OCI-LY1 (cell line): ENCODE data around the gene MAD2L1BP.

Source experiments
- H2AFZ ChIP-seq: fragments of 200-600 bp; sonication (generic), shearing (Covaris generic); 2 replicates; pipeline ENCODE4 v1.6.0; 2014; ENCODE audit warnings: antibody characterized with exemption, mild to moderate bottlenecking, low read length
- H3F3A ChIP-seq: fragments of 200-600 bp; sonication (generic), shearing (Covaris generic); 2 replicates; pipeline ENCODE4 v1.6.0; 2014; ENCODE audit warnings: mild to moderate bottlenecking, antibody characterized with exemption, low read length, moderate library complexity; ENCODE audit not compliant: insufficient read depth
- H3K27ac ChIP-seq: fragments of 200-600 bp; sonication (generic); 2 replicates; pipeline ENCODE4 v1.5.1; 2014; ENCODE audit warnings: low read length, mixed run types, mild to moderate bottlenecking, low read depth; ENCODE audit not compliant: poor library complexity, severe bottlenecking
- H3K27me3 ChIP-seq: fragments of 200-600 bp; sonication (generic); 2 replicates; pipeline ENCODE4 v1.6.0; 2014; ENCODE audit warnings: antibody characterized with exemption, mild to moderate bottlenecking, low read length, moderate library complexity; ENCODE audit not compliant: insufficient read depth
- H3K36me3 ChIP-seq: fragments of 200-600 bp; sonication (generic); 2 replicates; pipeline ENCODE4 v1.6.1; 2014; ENCODE audit warnings: mild to moderate bottlenecking, antibody characterized with exemption, low read length, moderate library complexity, mixed read lengths; ENCODE audit not compliant: insufficient read depth
- H3K4me1 ChIP-seq: fragments of 200-600 bp; sonication (generic); 2 replicates; pipeline ENCODE4 v1.5.1; 2014; ENCODE audit warnings: mild to moderate bottlenecking, low read length, moderate library complexity; ENCODE audit not compliant: insufficient read depth, severe bottlenecking
- H3K4me2 ChIP-seq: fragments of 200-600 bp; sonication (generic), shearing (Covaris generic); 2 replicates; pipeline ENCODE4 v1.6.1; 2014; ENCODE audit warnings: low read length
- H3K4me3 ChIP-seq: fragments of 200-600 bp; sonication (generic); 2 replicates; pipeline ENCODE4 v1.5.1; 2014; ENCODE audit warnings: low read length, low read depth, mild to moderate bottlenecking, mixed read lengths; ENCODE audit not compliant: poor library complexity, severe bottlenecking
- H3K79me2 ChIP-seq: fragments of 200-600 bp; shearing (Covaris generic); 2 replicates; pipeline ENCODE4 v1.6.1; 2016; ENCODE audit warnings: mixed run types, low read length, mixed read lengths; ENCODE audit not compliant: insufficient read depth
- H3K9ac ChIP-seq: fragments of 200-600 bp; sonication (generic), shearing (Covaris generic); 2 replicates; pipeline ENCODE4 v1.6.1; 2014; ENCODE audit warnings: mild to moderate bottlenecking, low read length, mixed read lengths
- H3K9me2 ChIP-seq: fragments of 200-600 bp; sonication (generic), shearing (Covaris generic); 2 replicates; pipeline ENCODE4 v1.6.1; 2014; ENCODE audit warnings: low read depth, mild to moderate bottlenecking, low read length, mixed read lengths
- H3K9me3 ChIP-seq: fragments of 200-600 bp; shearing (Covaris generic); 2 replicates; pipeline ENCODE4 v1.6.1; 2014; ENCODE audit warnings: low read length, mixed read lengths
- H4K20me1 ChIP-seq: fragments of 200-600 bp; sonication (generic), shearing (Covaris generic); 2 replicates; pipeline ENCODE4 v1.6.0; 2016; ENCODE audit warnings: mild to moderate bottlenecking, low read length; ENCODE audit not compliant: insufficient read depth
- EZH2 ChIP-seq: fragments of 200-600 bp; sonication (generic), shearing (Covaris generic); IDR thresholded peaks from 2 replicates; pipeline ENCODE4 v1.8.0; 2017; ENCODE audit warnings: borderline replicate concordance, mixed run types, mild to moderate bottlenecking, antibody characterized with exemption, low read length, moderate library complexity, mixed read lengths
- TF ChIP-seq, protein P1 (sequence below): fragments of 200-600 bp; sonication (generic), shearing (Covaris generic); IDR thresholded peaks from 2 replicates; pipeline ENCODE4 v1.5.1; 2017; ENCODE audit warnings: mild to moderate bottlenecking, antibody characterized with exemption, low read length, moderate library complexity, mixed read lengths

The MAD2L1BP gene

DNA sequence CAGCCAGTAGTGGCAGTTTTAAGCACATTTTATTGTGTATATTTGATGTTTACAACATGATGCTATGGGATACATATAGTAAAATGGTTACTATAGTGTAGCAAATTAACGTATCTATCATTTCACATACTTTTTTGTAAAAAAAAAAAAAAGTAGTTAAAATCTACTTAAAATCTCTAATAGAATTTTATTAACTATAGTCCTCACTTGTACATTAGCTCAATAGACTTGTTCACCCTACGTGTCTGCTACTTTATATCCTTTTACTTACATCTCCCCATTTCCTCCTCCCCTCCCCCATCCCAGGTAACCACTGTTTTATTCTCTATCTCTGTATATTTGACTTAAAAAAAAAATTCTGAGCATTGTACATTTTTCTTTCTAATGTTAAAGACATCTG is 29.6 kb upstream of the MAD2L1BP start:
- Histone ChIP-seq H4K20me1 (no peaks in the 10 kb centered on the region), H3K27ac (no peak overlapping the region), H2AFZ (no peak overlapping the region), H3K9ac (no peak overlapping the region), H3K9me2 (no peaks in the 10 kb centered on the region), H3K4me2 (no peak overlapping the region), H3K4me3 (no peak overlapping the region), H3K4me1 (peaks cover 7% of the 10 kb centered on the region), H3K36me3 (peaks cover 89% of the 10 kb centered on the region), H3K27me3 (no peaks in the 10 kb centered on the region), H3K9me3 (no peaks in the 10 kb centered on the region), H3F3A (no peaks in the 10 kb centered on the region), H3K79me2 (no peaks in the 10 kb centered on the region)
- no peak for TF ChIP-seq EZH2
- TF ChIP-seq, protein P1, sequence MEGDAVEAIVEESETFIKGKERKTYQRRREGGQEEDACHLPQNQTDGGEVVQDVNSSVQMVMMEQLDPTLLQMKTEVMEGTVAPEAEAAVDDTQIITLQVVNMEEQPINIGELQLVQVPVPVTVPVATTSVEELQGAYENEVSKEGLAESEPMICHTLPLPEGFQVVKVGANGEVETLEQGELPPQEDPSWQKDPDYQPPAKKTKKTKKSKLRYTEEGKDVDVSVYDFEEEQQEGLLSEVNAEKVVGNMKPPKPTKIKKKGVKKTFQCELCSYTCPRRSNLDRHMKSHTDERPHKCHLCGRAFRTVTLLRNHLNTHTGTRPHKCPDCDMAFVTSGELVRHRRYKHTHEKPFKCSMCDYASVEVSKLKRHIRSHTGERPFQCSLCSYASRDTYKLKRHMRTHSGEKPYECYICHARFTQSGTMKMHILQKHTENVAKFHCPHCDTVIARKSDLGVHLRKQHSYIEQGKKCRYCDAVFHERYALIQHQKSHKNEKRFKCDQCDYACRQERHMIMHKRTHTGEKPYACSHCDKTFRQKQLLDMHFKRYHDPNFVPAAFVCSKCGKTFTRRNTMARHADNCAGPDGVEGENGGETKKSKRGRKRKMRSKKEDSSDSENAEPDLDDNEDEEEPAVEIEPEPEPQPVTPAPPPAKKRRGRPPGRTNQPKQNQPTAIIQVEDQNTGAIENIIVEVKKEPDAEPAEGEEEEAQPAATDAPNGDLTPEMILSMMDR, result no peak

DNA sequence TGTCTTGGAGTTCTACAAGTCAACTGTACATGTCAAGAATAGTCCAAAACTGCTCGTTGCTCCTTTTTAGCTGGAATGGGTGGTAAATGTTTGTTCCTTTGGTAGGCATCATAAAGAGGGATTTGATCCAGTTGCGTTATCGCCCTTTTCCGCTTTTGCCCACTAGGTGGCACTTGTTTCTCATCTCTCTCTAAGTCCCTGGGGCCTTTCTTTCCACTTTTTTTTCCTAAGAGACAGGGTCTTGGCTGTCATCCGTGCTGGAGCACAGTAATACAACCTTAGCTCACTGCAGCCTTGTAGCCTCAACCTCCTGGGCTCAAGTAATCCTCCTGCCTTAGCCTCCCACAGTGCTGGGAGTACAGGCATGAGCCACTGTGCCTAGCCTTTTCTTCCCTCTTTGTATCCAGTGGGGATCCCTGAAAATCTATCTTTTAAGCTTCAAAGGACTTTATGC is 27.3 kb upstream of the MAD2L1BP start:
- Histone ChIP-seq H3K36me3 (peaks cover 90% of the 10 kb centered on the region), H3K4me3 (no peak overlapping the region), H2AFZ (no peak overlapping the region), H3K27me3 (no peaks in the 10 kb centered on the region), H3K79me2 (no peaks in the 10 kb centered on the region), H3K27ac (no peak overlapping the region), H3K4me1 (peaks cover 7% of the 10 kb centered on the region), H3K9ac (0 out of 2 replicates have a peak overlapping the region, but pooled peaks have one; percentile 23), H3K9me3 (no peaks in the 10 kb centered on the region), H3K9me2 (no peaks in the 10 kb centered on the region), H3F3A (no peaks in the 10 kb centered on the region), H3K4me2 (no peak overlapping the region), H4K20me1 (no peaks in the 10 kb centered on the region)
- TF ChIP-seq, protein P1, result peak; percentile 92
- no peak for TF ChIP-seq EZH2

DNA sequence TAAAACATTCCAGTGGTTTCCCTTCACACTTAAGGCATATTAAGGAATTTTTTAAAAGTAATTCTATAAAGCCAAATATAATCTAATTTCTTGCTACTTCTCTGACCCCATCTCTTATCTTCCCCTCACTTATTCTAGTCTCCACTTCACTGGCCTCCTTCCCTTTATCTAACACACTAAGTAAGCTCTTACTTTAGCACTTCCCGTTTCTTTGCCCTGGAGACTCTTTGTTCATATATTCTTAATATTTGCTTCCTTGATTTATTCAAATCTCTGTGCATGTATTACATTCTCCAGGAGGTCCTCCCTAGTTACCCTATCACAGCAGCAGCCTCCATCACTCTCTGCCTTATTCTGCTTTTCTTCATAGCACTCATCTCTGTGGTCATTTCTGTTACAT is 26.8 kb upstream of the MAD2L1BP start:
- Histone ChIP-seq H3K9ac (0 out of 2 replicates have a peak overlapping the region, but pooled peaks have one; percentile 23), H3K9me2 (no peaks in the 10 kb centered on the region), H3K4me1 (peaks cover 7% of the 10 kb centered on the region), H2AFZ (no peak overlapping the region), H3F3A (no peaks in the 10 kb centered on the region), H3K4me2 (no peak overlapping the region), H3K36me3 (peaks cover 90% of the 10 kb centered on the region), H3K9me3 (no peaks in the 10 kb centered on the region), H3K79me2 (no peaks in the 10 kb centered on the region), H4K20me1 (no peaks in the 10 kb centered on the region), H3K4me3 (no peak overlapping the region), H3K27ac (peak overlapping the region; percentile 26), H3K27me3 (no peaks in the 10 kb centered on the region)
- no peak for TF ChIP-seq EZH2
- TF ChIP-seq, protein P1, result no peak
